Osteocyte (in vitro differentiated cells): ENCODE measurements around the gene EXOC6. TPM values are rescaled to one million over a fixed set of nuclear protein-coding genes. Genes with fewer than 3 reads are reported as not detected.

Source experiments
- DNase-seq: peaks from one replicate; pipeline ENCODE4 v3.0.0; 2021; ENCODE audit warnings: mixed read lengths; ENCODE audit not compliant: unreplicated experiment; ENCODE audit errors: extremely low spot score
- H3K27ac Mint-ChIP-seq: one replicate; pipeline ENCODE4 v1.8.0; 2021; ENCODE audit warnings: mild to moderate bottlenecking, mixed read lengths; ENCODE audit not compliant: unreplicated experiment
- H3K27me3 Mint-ChIP-seq: one replicate; pipeline ENCODE4 v1.8.0; 2021; ENCODE audit warnings: mixed read lengths; ENCODE audit not compliant: unreplicated experiment
- H3K36me3 Mint-ChIP-seq: one replicate; pipeline ENCODE4 v1.8.0; 2021; ENCODE audit warnings: mixed read lengths; ENCODE audit not compliant: unreplicated experiment
- H3K4me1 Mint-ChIP-seq: one replicate; pipeline ENCODE4 v1.8.0; 2021; ENCODE audit warnings: mixed read lengths; ENCODE audit not compliant: unreplicated experiment
- H3K4me3 Mint-ChIP-seq: one replicate; pipeline ENCODE4 v1.8.0; 2021; ENCODE audit warnings: mild to moderate bottlenecking, moderate library complexity, mixed read lengths; ENCODE audit not compliant: unreplicated experiment
- H3K9me3 Mint-ChIP-seq: one replicate; pipeline ENCODE4 v1.8.0; 2021; ENCODE audit warnings: mixed read lengths; ENCODE audit not compliant: unreplicated experiment
- total RNA-seq: library from RNA; stranded (reverse); gene quantifications from 2 replicates; pipeline ENCODE4 v1.2.1, GENCODE V29; 2021
- TF ChIP-seq, protein P1 (sequence below): fragments of 200-600 bp; sonication (generic); IDR thresholded peaks from 2 replicates; pipeline ENCODE4 v1.5.0; 2021; ENCODE audit warnings: antibody characterized with exemption, mild to moderate bottlenecking, moderate library complexity

The EXOC6 gene
- total RNA-seq, 1 donor from 2014 or later, result 8.5 TPM

DNA sequence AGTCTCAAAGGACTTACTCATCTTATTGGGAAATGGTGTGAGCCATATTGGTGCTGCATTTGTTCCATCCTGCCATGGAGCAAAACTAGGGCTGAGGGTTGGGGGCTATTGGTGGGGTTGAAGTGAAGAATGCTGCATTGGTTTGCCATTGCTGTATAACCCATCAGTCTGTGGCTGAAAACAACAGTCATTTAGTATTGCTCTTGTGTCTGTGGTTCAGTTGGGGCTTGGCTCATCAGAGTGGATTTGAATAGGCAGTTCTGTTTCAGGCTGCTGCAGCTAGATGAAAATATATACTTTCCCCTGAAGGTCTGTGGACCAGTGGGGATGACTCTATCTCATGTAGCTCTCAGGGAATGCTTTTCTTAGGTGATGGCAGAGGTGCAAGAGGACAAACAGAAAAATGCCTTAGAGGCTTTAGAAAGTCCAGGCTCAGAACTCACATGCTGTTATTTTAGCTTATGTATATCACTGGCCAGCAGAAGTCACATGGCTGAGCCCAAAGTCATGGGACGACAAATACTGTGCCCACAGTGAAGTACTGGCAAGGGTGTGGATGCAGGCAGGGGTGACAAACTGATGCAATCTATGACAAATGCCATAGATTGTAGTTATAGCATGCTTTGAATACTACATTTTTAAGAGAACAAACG is 15.2 kb upstream of the EXOC6 start:
- Mint-ChIP-seq H3K27ac (peak overlapping the region; percentile 65), H3K9me3 (no peaks in the 10 kb centered on the region), H3K4me1 (peaks cover 41% of the 10 kb centered on the region), H3K4me3 (no peak overlapping the region), H3K36me3 (no peaks in the 10 kb centered on the region), H3K27me3 (no peaks in the 10 kb centered on the region)
- TF ChIP-seq, protein P1, sequence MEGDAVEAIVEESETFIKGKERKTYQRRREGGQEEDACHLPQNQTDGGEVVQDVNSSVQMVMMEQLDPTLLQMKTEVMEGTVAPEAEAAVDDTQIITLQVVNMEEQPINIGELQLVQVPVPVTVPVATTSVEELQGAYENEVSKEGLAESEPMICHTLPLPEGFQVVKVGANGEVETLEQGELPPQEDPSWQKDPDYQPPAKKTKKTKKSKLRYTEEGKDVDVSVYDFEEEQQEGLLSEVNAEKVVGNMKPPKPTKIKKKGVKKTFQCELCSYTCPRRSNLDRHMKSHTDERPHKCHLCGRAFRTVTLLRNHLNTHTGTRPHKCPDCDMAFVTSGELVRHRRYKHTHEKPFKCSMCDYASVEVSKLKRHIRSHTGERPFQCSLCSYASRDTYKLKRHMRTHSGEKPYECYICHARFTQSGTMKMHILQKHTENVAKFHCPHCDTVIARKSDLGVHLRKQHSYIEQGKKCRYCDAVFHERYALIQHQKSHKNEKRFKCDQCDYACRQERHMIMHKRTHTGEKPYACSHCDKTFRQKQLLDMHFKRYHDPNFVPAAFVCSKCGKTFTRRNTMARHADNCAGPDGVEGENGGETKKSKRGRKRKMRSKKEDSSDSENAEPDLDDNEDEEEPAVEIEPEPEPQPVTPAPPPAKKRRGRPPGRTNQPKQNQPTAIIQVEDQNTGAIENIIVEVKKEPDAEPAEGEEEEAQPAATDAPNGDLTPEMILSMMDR, result no peak
- DNase-seq, result no peak

DNA sequence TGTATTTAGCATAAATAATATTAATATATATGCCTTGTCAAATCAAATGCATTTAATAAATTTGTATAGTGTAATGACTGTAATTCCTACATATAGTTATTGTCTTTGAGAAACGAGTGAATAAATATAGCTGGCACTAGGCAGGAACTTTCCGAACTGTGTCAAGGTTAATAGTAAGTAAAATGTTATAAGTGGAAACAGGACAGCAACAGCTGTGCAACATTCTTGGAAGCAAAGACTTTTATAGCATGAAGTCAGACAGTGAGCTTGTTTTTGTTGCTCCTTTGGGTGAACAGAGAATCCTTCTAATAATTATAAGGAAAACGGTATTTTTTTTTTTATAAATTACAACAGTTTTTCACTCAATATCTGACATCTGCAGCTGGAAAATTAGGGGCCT is 14.0 kb upstream of the EXOC6 start:
- Mint-ChIP-seq H3K9me3 (no peaks in the 10 kb centered on the region), H3K27ac (peak overlapping the region; percentile 50), H3K4me1 (peaks cover 43% of the 10 kb centered on the region), H3K4me3 (no peak overlapping the region), H3K27me3 (no peaks in the 10 kb centered on the region), H3K36me3 (no peaks in the 10 kb centered on the region)
- no peak for DNase-seq
- TF ChIP-seq, protein P1, result no peak

DNA sequence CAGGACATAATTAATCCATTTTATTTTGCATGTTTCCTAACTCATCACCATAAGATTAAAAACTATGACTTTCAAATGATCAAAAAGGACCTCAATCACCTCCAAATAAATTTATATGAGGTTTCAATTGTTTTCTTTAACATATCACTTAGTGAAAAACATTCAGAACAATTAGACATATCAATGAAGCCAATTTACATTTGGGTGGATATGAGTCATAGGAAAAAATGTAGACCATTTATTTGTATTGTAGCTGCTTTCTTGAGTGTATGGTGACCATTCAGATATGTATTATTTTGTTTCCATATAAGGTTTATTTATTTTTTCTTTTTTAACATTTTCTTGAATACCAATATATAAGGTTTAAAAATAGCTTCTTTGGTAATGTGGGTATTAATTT is 13.3 kb upstream of the EXOC6 start:
- Mint-ChIP-seq H3K27ac (peak overlapping the region; percentile 78), H3K27me3 (no peaks in the 10 kb centered on the region), H3K4me1 (peaks cover 48% of the 10 kb centered on the region), H3K36me3 (no peaks in the 10 kb centered on the region), H3K4me3 (no peak overlapping the region), H3K9me3 (no peaks in the 10 kb centered on the region)
- no peak for DNase-seq
- TF ChIP-seq, protein P1, result no peak

DNA sequence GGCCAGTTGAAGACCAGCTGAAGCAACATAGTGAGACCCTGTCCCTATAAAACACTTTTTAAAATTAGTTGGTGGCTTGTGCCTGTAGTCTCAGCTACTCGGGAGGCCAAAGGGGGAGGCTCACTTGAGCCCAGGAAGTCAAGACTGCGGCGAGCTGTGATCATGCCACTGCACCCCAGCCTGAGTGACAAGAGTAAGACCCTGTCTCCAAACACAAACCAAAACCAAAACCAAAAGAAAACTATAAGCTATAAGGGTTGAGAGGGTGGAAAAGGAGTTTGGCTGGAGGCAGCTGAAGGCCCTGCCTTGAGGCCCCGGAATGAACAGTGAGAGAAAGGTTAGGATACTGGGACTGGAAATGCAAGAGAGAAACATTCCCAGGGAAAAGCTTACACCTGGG is 10.9 kb upstream of the EXOC6 start:
- H3K36me3 Mint-ChIP-seq, result no peaks in the 10 kb centered on the region
- no peaks in the 10 kb centered on the region for H3K27me3 Mint-ChIP-seq
- TF ChIP-seq, protein P1, result no peak
- no peaks in the 10 kb centered on the region for H3K9me3 Mint-ChIP-seq
- no peak for DNase-seq
- no peak overlapping the region for H3K27ac Mint-ChIP-seq
- peaks cover 42% of the 10 kb centered on the region for H3K4me1 Mint-ChIP-seq
- H3K4me3 Mint-ChIP-seq, result no peak overlapping the region

DNA sequence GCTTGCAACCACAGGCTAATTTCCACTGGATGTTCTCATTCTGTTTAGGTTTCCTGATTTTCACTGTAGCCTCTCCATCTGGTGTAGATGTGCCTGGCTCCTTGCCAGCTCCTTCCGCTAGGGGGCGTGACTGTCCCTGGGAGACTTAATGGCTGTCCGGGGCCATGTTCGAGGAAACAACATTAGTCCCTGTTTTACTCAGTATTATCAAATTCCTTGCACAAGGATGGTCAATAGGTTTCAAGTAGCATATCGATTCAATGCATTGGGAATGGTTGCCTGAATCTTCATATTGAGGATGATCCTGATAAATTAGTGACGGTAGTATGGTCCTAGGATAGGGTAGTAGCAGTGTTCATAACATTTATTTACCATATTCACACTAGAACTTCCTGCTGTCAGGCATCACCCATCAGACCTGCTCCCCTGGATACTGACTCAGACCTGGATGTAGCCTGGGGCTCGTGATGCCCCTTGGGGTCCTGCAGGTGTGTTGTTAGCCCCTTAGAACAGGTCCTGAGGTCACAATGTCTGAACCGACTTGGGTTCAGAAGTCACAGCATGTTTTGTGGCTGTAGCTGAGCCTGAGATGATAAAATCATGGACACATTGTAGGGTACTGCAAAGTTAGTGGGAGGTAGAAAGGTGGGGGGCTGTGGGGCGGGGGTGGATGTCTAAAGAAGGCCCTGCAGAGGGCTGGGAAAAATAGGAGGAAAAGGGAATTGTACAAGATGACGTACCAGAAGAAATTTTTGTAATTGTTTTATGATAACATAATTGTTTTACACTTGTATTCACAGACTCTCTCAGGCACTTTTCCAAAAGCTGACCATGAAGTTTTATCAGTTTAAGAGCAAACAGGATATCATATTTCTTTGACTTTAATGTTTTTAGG is 8.9 kb upstream of the EXOC6 start:
- H3K4me1 Mint-ChIP-seq, result peaks cover 32% of the 10 kb centered on the region
- H3K9me3 Mint-ChIP-seq, result no peaks in the 10 kb centered on the region
- H3K36me3 Mint-ChIP-seq, result no peaks in the 10 kb centered on the region
- no peak overlapping the region for H3K27ac Mint-ChIP-seq
- DNase-seq, result no peak
- TF ChIP-seq, protein P1, result peak; percentile 43
- no peak overlapping the region for H3K4me3 Mint-ChIP-seq
- H3K27me3 Mint-ChIP-seq, result no peaks in the 10 kb centered on the region
